Ectodermal cell (in vitro differentiated cells): Measurements from ENCODE around the gene POLK.
"Not testable (repeated sequence)": the region's sequence is repeated elsewhere in the genome, so short reads cannot be mapped to it uniquely, and the experiment has no call there.

Experiments
- H3K27ac ChIP-seq: 2 replicates; pipeline ENCODE4 v1.7.0; 2013; ENCODE audit warnings: mild to moderate bottlenecking, low read depth, low read length; ENCODE audit not compliant: insufficient read depth, poor library complexity, severe bottlenecking
- H3K27me3 ChIP-seq: 2 replicates; pipeline ENCODE4 v1.7.0; 2013; ENCODE audit warnings: mild to moderate bottlenecking, low read length; ENCODE audit not compliant: insufficient read depth, control insufficient read depth, poor library complexity, severe bottlenecking
- H3K36me3 ChIP-seq: one replicate; pipeline ENCODE4 v1.7.0; 2013; ENCODE audit warnings: low read length; ENCODE audit not compliant: control insufficient read depth, insufficient read depth
- H3K4me1 ChIP-seq: one replicate; pipeline ENCODE4 v1.7.0; 2013; ENCODE audit warnings: low read length; ENCODE audit not compliant: control insufficient read depth, insufficient read depth
- H3K4me3 ChIP-seq: 2 replicates; pipeline ENCODE4 v1.7.0; 2013; ENCODE audit warnings: low read depth, low read length, control low read depth; ENCODE audit not compliant: insufficient read depth
- H3K9me3 ChIP-seq: 2 replicates; pipeline ENCODE4 v1.7.0; 2013; ENCODE audit warnings: mild to moderate bottlenecking, low read length, moderate library complexity; ENCODE audit not compliant: control insufficient read depth
- WGBS, 2 experiments: methylation state at CpG; one replicate each; pipeline ENCODE4 v1.1.7; 2013; ENCODE audit warnings: missing lambda C conversion rate in 2 of 2; 5-methylcytosine and 5-hydroxymethylcytosine counted together

The POLK gene

GRCh38 chr5:75601567-75601966 is 89.9 kb downstream of the POLK start:
- no peaks in the 10 kb centered on the region for H3K36me3 ChIP-seq
- H3K4me1 ChIP-seq, result peaks cover 4% of the 10 kb centered on the region
- no peak overlapping the region for H3K27ac ChIP-seq
- H3K4me3 ChIP-seq, result no peak overlapping the region
- no peaks in the 10 kb centered on the region for H3K9me3 ChIP-seq
- no peaks in the 10 kb centered on the region for H3K27me3 ChIP-seq
- 97 to 100% methylated on average over 1 of the region's 1 CpG for WGBS, 2 experiments

GRCh38 chr5:75601996-75602395 is 90.3 kb downstream of the POLK start:
- H3K36me3 ChIP-seq, result no peaks in the 10 kb centered on the region
- H3K9me3 ChIP-seq, result no peaks in the 10 kb centered on the region
- H3K4me1 ChIP-seq, result peaks cover 7% of the 10 kb centered on the region
- no peak overlapping the region for H3K4me3 ChIP-seq
- 89 to 91% methylated on average over 3 of the region's 3 CpGs for WGBS, 2 experiments
- no peak overlapping the region for H3K27ac ChIP-seq
- no peaks in the 10 kb centered on the region for H3K27me3 ChIP-seq

- no peak overlapping the region for H3K27ac ChIP-seq
- no peaks in the 10 kb centered on the region for H3K36me3 ChIP-seq
- H3K4me1 ChIP-seq, result peaks cover 7% of the 10 kb centered on the region
- H3K4me3 ChIP-seq, result no peak overlapping the region
- no peaks in the 10 kb centered on the region for H3K9me3 ChIP-seq
- no peaks in the 10 kb centered on the region for H3K27me3 ChIP-seq
These were observed 91.7 kb downstream of the POLK start for GRCh38 chr5:75603371-75603770.

- Histone ChIP-seq H3K27me3 (no peaks in the 10 kb centered on the region), H3K4me3 (no peak overlapping the region), H3K27ac (no peak overlapping the region), H3K36me3 (no peaks in the 10 kb centered on the region), H3K4me1 (peaks cover 7% of the 10 kb centered on the region), H3K9me3 (no peaks in the 10 kb centered on the region)
- 95 to 98% methylated on average over 2 of the region's 2 CpGs for WGBS, 2 experiments
These were observed 92.1 kb downstream of the POLK start for GRCh38 chr5:75603821-75604220.

- H3K4me1 ChIP-seq, H3K27me3 ChIP-seq, H3K4me3 ChIP-seq, H3K9me3 ChIP-seq, H3K36me3 ChIP-seq, H3K27ac ChIP-seq: not testable (repeated sequence)
- WGBS, 2 experiments, result 91 to 92% methylated on average over 5 of the region's 5 CpGs
These were observed 95.7 kb downstream of the POLK start for GRCh38 chr5:75607341-75607740.

GRCh38 chr5:75608870-75609269 is 97.2 kb downstream of the POLK start:
- H3K27ac ChIP-seq, result no peak overlapping the region
- no peaks in the 10 kb centered on the region for H3K36me3 ChIP-seq
- H3K4me1 ChIP-seq, result peaks cover 7% of the 10 kb centered on the region
- WGBS, 2 experiments, result 100% methylated on average over 1 of the region's 1 CpG
- H3K4me3 ChIP-seq, result no peak overlapping the region
- no peaks in the 10 kb centered on the region for H3K9me3 ChIP-seq
- H3K27me3 ChIP-seq, result no peaks in the 10 kb centered on the region

GRCh38 chr5:75610201-75610600 is 98.5 kb downstream of the POLK start:
- no peaks in the 10 kb centered on the region for H3K9me3 ChIP-seq
- WGBS, 2 experiments, result 41 to 43% methylated on average over 5 of the region's 5 CpGs
- H3K27ac ChIP-seq, result no peak overlapping the region
- no peaks in the 10 kb centered on the region for H3K36me3 ChIP-seq
- H3K27me3 ChIP-seq, result peaks cover 12% of the 10 kb centered on the region
- peaks cover 7% of the 10 kb centered on the region for H3K4me1 ChIP-seq
- H3K4me3 ChIP-seq, result no peak overlapping the region

GRCh38 chr5:75610859-75611310 is 99.2 kb downstream of the POLK start:
- 30% methylated on average over 8 to 11 of the region's 11 CpGs for WGBS, 2 experiments
- not testable (repeated sequence) for H3K9me3 ChIP-seq, H3K27ac ChIP-seq, H3K36me3 ChIP-seq, H3K4me1 ChIP-seq
- peak overlapping the region; percentile 46 for H3K4me3 ChIP-seq
- peaks cover 15% of the 10 kb centered on the region for H3K27me3 ChIP-seq

GRCh38 chr5:75611311-75612225 is 99.9 kb downstream of the POLK start, which contains the start of gene ANKDD1B:
Gene ANKDD1B (plus strand): TSS chr5:75611453. CDS start chr5:75611635, 182 bp downstream.
- 40 to 41% methylated on average over 51 to 52 of the region's 52 CpGs for WGBS, 2 experiments
- H3K4me3 ChIP-seq, result peak within 1 kb of the TSS; percentile 46
- H3K4me1 ChIP-seq, result peaks cover 11% of the 10 kb centered on the region
- peaks cover 15% of the 10 kb centered on the region for H3K27me3 ChIP-seq
- H3K36me3 ChIP-seq, result no peaks in the 10 kb centered on the region
- H3K27ac ChIP-seq, result no peak within 1 kb of the TSS
- H3K9me3 ChIP-seq, result no peaks in the 10 kb centered on the region

GRCh38 chr5:75612226-75612569 is 100.5 kb downstream of the POLK start:
- WGBS, 2 experiments, result 71 to 73% methylated on average over 12 of the region's 12 CpGs
- Histone ChIP-seq H3K4me3 (peak overlapping the region; percentile 46), H3K27ac (no peak overlapping the region)

More at GRCh38 chr5:75612226-75612569, 100.5 kb downstream of the POLK start:
- peaks cover 12% of the 10 kb centered on the region for H3K4me1 ChIP-seq
- H3K9me3 ChIP-seq, result no peaks in the 10 kb centered on the region
- no peaks in the 10 kb centered on the region for H3K36me3 ChIP-seq
- H3K27me3 ChIP-seq, result peaks cover 15% of the 10 kb centered on the region
